Measurements from ENCODE around the gene TSPEAR.

- TF ChIP-seq CTCF (IDR thresholded peaks at IDR 0.05) (no peak), POLR2AphosphoS5 (IDR thresholded peaks at IDR 0.05) (no peak), POLR2A (IDR thresholded peaks at IDR 0.05) (no peak)
Observed at GRCh38 chr21:44462834-44463200, 248.6 kb downstream of the TSPEAR start.

All from prostate gland (tissue), 2 donors.